HG03196 (cell line): Measurements from ENCODE around the gene INTS12.
"Not testable (repeated sequence)": the region's sequence is repeated elsewhere in the genome, so short reads cannot be mapped to it uniquely, and the experiment has no call there.

Source experiments
- ATAC-seq: cut with Tn5 transposase; IDR thresholded peaks from one replicate; pipeline ENCODE4 v1.9.1; 2021; ENCODE audit not compliant: unreplicated experiment

The INTS12 gene, protein sequence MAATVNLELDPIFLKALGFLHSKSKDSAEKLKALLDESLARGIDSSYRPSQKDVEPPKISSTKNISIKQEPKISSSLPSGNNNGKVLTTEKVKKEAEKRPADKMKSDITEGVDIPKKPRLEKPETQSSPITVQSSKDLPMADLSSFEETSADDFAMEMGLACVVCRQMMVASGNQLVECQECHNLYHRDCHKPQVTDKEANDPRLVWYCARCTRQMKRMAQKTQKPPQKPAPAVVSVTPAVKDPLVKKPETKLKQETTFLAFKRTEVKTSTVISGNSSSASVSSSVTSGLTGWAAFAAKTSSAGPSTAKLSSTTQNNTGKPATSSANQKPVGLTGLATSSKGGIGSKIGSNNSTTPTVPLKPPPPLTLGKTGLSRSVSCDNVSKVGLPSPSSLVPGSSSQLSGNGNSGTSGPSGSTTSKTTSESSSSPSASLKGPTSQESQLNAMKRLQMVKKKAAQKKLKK

GRCh38 chr4:105708181-105709080, at the start of gene INTS12, which contains the start of gene GSTCD:
TSS of gene INTS12 (minus strand) at chr4:105708689. CDS start at chr4:105700005, 8,684 bp downstream.
TSS of gene GSTCD (plus strand) at chr4:105708784. CDS start at chr4:105717614, 8,830 bp downstream.
- peak; percentile 84 for ATAC-seq

GRCh38 chr4:105755375-105755774, 46.9 kb upstream of the INTS12 start:
- no peak for ATAC-seq

GRCh38 chr4:105753361-105753760, 44.9 kb upstream of the INTS12 start:
- ATAC-seq: no peak

DNA sequence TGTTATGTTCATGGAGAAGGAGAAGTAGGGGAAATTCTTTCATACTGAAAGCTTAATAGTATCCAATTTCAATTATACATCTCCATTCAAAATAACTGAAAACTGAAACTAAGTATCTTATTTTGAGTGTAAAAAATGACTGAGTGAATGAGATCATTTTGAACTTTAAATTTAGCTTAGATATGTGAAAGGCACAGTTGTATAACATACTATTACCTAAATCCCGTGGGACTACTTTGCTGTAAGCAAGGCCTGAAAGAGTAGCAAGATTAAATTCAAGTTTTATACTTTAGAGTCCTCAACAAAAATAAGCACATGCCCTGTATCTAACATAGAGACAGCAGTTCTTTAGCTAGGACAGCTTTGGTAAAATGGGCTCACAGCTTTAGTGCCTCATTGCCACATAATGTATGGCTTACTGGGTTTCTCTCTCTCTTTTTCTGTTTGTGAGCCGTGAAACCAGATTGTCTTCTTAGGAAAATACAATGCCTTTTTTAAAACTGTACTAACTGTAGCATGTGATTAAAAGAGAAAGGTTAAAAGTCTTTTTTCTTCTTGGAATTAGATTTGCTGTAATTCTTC, 43.3 kb upstream of the INTS12 start:
- ATAC-seq: no peak

GRCh38 chr4:105748222-105748621, 39.7 kb upstream of the INTS12 start:
- no peak for ATAC-seq

GRCh38 chr4:105741548-105741947, 33.1 kb upstream of the INTS12 start:
- ATAC-seq: no peak

DNA sequence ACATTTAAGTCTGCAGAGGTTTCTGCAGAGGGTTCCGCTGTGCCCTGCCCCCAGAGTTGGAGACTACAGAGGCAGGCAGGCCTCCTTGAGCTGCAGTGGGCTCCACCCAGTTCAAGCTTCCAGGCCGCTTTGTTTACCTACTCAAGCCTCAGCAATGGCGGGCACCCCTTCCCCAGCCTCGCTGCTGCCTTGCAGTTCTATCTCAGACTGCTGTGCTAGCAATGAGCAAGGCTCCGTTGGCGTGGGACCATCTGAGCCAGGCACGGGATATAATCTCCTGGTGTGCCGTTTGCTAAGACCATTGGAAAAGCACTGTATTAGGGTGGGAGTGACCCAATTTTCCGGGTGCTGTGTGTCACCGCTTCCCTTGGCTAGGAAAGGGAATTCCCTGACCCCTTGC, 26.7 kb upstream of the INTS12 start:
- ATAC-seq: not testable (repeated sequence)

GRCh38 chr4:105729895-105730294, 21.4 kb upstream of the INTS12 start:
- ATAC-seq: not testable (repeated sequence)

- ATAC-seq: no peak
These were observed 17.1 kb upstream of the INTS12 start for GRCh38 chr4:105725623-105726022.

GRCh38 chr4:105719204-105719603, 10.7 kb upstream of the INTS12 start:
- ATAC-seq: no peak

DNA sequence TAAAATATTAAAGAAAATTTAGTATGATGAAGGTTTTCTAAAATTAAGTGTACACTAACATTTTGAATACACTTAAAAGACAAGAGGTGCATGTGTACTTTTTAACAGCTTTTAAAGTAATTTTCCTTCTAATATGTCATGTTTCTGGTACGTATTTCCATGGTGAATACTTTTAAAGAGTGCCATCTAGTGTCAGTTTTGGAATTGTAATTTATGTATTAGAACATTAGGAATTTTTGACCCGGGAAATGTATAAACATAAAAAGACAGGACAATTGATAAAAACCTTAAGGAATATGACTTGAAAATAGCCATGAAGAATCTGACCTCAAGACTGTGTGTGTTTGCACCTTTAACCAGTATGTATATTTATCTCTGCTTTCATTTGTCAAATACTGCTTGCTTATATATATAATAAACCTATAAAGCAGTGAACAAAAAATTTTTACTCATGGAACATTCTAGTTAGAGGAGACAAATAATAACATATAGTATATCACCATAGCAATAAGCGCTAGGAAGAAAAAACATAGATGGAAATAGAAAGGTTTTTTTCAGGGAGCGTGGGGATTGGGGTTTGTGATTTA, 7.3 kb upstream of the INTS12 start:
- no peak for ATAC-seq

DNA sequence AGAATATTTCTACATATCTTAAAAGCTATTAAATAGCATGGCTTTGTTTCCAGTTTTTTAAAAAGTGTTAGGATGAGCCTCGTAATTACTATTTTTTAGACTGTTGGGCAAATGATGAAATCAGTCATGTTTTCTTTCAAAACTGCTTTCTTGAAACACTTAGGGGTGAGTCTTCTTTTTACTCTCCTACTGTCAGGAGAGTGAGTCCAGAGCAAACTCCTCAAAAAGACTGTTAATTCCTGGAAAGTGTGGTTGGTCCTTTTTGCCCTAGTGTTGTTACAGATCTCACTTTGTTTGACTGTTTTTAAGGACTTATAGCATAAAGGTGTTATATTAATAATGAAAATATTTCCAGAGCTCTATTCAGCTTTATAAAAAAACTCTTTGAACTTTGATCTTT, 6.4 kb upstream of the INTS12 start:
- no peak for ATAC-seq

DNA sequence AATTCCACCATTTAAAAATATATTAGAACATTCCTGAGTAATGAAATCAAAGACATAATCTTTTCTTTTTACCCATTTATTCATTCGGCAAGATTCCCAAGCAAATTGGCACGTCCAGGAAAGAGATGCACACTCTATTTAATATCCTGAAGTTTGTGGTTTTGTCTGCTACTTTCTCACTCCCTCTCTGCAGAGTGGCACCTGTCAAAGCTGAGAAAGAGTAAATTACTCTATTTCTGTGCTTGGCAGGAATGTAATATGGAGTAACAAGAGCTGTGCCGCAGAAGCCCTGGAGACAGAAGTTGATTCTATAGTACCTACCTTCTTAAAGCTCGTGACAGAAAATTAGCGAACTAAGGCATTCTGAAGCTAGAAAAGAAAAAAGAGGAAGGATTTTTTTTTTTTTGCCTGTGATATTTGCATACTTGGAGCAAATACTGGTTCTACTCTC, 5.6 kb upstream of the INTS12 start:
- ATAC-seq: peak; percentile 70

DNA sequence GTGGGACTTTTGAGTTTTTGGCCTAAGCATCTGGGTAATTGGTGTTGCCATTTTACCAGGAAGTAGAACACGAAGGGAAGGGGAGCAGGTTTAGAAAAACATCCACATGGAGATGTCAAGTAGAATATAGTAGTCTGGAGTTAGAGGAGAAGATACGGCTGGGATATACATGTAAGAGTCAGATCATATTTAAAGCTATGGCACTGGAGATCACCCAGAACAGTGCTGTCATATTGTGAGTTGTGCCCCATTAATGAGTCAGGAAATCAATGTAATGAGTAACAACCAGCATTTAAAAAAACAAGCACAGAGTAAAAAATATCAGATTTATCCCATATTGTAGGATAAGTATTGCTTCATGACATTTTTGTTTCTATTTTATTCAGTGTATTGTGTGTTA, 4.3 kb upstream of the INTS12 start:
- no peak for ATAC-seq

GRCh38 chr4:105710678-105711077, 2.2 kb upstream of the INTS12 start:
- no peak for ATAC-seq

GRCh38 chr4:105710012-105710600, 1.6 kb upstream of the INTS12 start:
- no peak for ATAC-seq

GRCh38 chr4:105709081-105709450, 577 bp upstream of the INTS12 start:
- peak; percentile 32 for ATAC-seq

GRCh38 chr4:105707782-105708180, 708 bp downstream of the INTS12 start:
- no peak for ATAC-seq

- no peak for ATAC-seq
These were observed 9.9 kb downstream of the INTS12 start for GRCh38 chr4:105698607-105699006.

DNA sequence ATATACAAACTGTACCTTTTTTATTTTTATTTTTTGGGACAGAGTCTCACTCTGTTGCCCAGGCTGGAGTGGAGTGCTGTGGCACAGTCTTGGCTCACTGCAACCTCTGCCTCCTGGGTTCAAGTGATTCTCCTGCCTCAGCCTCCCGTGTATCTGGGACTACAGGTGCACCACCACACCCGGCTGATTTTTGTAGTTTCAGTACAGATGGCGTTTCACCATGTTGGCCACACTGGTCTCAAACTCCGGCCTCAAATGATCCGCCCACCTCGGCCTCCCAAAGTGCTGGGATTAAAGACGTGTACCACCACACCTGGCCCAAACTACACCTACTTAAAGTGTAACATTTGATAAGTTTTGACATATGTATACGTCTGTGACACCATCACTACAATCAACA, 12.7 kb downstream of the INTS12 start:
- ATAC-seq: not testable (repeated sequence)
